ENCODE results near the gene NOSTRIN. TPM values are rescaled to one million over a fixed set of nuclear protein-coding genes. Genes with fewer than 3 reads are reported as not detected.

Gene NOSTRIN
- total and polyA plus RNA-seq, 4 donors, result 4.1 to 16.7 (median 8.5) TPM

DNA sequence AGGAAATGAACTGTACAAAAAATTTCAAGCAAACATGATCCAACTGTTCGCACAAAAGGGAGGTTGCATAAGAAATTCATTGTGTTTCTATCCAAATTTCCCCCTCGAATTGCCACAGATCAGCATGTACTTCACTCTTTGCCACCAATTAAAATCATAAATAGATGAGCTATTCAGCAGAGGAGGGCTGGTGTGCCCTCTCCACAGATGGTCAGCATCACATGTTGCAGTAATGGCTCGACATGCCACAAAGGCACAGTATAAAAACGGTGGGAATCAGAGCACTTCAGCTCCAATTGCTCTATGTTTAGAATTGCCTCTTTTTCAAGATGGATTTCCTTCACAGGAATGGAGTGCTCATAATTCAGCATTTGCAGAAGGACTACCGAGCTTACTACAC lies 98.6 kb downstream of the NOSTRIN start, which contains the start of gene G6PC2:
Gene G6PC2 (plus strand): TSS at position 289 of the 400 bp plus-strand sequence. CDS start 41 bp downstream, at position 330.
- Histone ChIP-seq H3K27ac (ENCODE audit: low read depth in 1 of 2, low read length in 2 of 2) (no peak within 1 kb of the TSS), H3K27me3 (ENCODE audit: control insufficient read depth in 4 of 4, insufficient read depth in 4 of 4, low read length in 3 of 4) (peaks cover 0 to 2% (median 0%) of the 10 kb centered on the region in 4 donors), H3K4me1 (ENCODE audit: control insufficient read depth in 4 of 4, insufficient read depth in 4 of 4, low read length in 3 of 4) (no peaks in the 10 kb centered on the region), H3K4me3 (ENCODE audit: low read depth in 1 of 3, low read length in 3 of 3) (no peak within 1 kb of the TSS), H3K36me3 (ENCODE audit: control insufficient read depth in 4 of 4, insufficient read depth in 3 of 4, low read depth in 1 of 4, low read length in 3 of 4) (no peaks in the 10 kb centered on the region), H3K9me3 (ENCODE audit: control insufficient read depth in 4 of 4, low read length in 3 of 4) (no peaks in the 10 kb centered on the region), H3K9ac (ENCODE audit: low read depth in 1 of 2, low read length in 2 of 2) (no peak within 1 kb of the TSS)
- DNase-seq (ENCODE audit: low spot score), result no peak
- TF ChIP-seq, protein P1, sequence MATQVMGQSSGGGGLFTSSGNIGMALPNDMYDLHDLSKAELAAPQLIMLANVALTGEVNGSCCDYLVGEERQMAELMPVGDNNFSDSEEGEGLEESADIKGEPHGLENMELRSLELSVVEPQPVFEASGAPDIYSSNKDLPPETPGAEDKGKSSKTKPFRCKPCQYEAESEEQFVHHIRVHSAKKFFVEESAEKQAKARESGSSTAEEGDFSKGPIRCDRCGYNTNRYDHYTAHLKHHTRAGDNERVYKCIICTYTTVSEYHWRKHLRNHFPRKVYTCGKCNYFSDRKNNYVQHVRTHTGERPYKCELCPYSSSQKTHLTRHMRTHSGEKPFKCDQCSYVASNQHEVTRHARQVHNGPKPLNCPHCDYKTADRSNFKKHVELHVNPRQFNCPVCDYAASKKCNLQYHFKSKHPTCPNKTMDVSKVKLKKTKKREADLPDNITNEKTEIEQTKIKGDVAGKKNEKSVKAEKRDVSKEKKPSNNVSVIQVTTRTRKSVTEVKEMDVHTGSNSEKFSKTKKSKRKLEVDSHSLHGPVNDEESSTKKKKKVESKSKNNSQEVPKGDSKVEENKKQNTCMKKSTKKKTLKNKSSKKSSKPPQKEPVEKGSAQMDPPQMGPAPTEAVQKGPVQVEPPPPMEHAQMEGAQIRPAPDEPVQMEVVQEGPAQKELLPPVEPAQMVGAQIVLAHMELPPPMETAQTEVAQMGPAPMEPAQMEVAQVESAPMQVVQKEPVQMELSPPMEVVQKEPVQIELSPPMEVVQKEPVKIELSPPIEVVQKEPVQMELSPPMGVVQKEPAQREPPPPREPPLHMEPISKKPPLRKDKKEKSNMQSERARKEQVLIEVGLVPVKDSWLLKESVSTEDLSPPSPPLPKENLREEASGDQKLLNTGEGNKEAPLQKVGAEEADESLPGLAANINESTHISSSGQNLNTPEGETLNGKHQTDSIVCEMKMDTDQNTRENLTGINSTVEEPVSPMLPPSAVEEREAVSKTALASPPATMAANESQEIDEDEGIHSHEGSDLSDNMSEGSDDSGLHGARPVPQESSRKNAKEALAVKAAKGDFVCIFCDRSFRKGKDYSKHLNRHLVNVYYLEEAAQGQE (IDR thresholded peaks at IDR 0.05), result no peak
- TF ChIP-seq JUND (IDR thresholded peaks at IDR 0.05), result no peak
- TF ChIP-seq HNF4G (IDR thresholded peaks at IDR 0.05), result no peak
- no peak for TF ChIP-seq HNF4A (conservative IDR thresholded peaks at IDR 0.05)
- TF ChIP-seq SP1 (IDR thresholded peaks at IDR 0.05), result no peak
- 84% methylated on average over 5 of the region's 5 CpGs for WGBS

DNA sequence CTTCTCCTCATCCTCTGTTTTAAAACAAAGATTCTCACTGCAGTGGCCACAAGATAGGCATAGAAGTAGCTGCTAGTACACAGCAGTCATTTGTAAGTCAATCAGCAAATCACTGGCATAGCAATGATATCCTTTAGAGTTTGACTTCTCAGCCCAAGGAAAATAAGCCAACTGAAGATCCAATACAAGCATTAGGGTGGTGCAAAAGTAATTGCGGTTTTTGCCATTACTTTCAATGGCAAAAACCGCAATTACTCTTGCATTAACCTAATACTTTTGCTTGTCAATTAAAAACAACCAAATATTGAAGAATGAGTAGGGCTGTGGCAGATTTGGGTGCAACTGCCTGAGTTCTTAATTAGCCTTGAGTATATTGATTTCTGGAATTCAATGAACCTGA lies 101.5 kb downstream of the NOSTRIN start:
- H3K4me1 ChIP-seq (ENCODE audit: control insufficient read depth in 4 of 4, insufficient read depth in 4 of 4, low read length in 3 of 4), result no peaks in the 10 kb centered on the region
- 92% methylated on average over 2 of the region's 2 CpGs for WGBS
- no peaks in the 10 kb centered on the region for H3K36me3 ChIP-seq (ENCODE audit: control insufficient read depth in 4 of 4, insufficient read depth in 3 of 4, low read depth in 1 of 4, low read length in 3 of 4)
- TF ChIP-seq GABPA (IDR thresholded peaks at IDR 0.05 in 1 of 2, conservative IDR thresholded peaks at IDR 0.05 in 1 of 2) (no peak), HNF4G (IDR thresholded peaks at IDR 0.05) (no peak)
- peaks cover 0 to 2% (median 0%) of the 10 kb centered on the region in 4 donors for H3K27me3 ChIP-seq (ENCODE audit: control insufficient read depth in 4 of 4, insufficient read depth in 4 of 4, low read length in 3 of 4)
- no peak overlapping the region for H3K27ac ChIP-seq (ENCODE audit: low read depth in 1 of 2, low read length in 2 of 2)
- no peak for DNase-seq (ENCODE audit: low spot score)
- H3K9me3 ChIP-seq (ENCODE audit: control insufficient read depth in 4 of 4, low read length in 3 of 4), result no peaks in the 10 kb centered on the region
- H3K9ac ChIP-seq (ENCODE audit: low read depth in 1 of 2, low read length in 2 of 2), result no peak overlapping the region
- H3K4me3 ChIP-seq (ENCODE audit: low read depth in 1 of 3, low read length in 3 of 3), result no peak overlapping the region

DNA sequence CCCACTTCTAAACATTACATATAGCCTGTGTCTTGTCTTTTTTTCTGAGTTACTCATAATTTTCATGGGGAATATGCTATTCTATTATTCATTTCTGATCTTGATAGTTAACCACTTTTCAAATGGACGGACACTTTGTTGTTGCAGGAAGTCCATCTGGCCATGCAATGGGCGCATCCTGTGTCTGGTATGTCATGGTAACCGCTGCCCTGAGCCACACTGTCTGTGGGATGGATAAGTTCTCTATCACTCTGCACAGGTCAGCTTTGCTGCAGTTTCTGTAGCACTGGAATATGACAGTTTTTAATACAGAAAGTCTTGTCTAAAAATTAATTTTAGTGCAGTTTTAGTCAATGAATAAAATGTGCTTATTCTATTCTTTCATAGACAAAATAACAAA lies 101.9 kb downstream of the NOSTRIN start:
- 91% methylated on average over 3 of the region's 3 CpGs for WGBS
- Histone ChIP-seq H3K27me3 (ENCODE audit: control insufficient read depth in 4 of 4, insufficient read depth in 4 of 4, low read length in 3 of 4) (peaks cover 0 to 2% (median 0%) of the 10 kb centered on the region in 4 donors), H3K4me1 (ENCODE audit: control insufficient read depth in 4 of 4, insufficient read depth in 4 of 4, low read length in 3 of 4) (no peaks in the 10 kb centered on the region), H3K4me3 (ENCODE audit: low read depth in 1 of 3, low read length in 3 of 3) (no peak overlapping the region), H3K9ac (ENCODE audit: low read depth in 1 of 2, low read length in 2 of 2) (no peak overlapping the region), H3K9me3 (ENCODE audit: control insufficient read depth in 4 of 4, low read length in 3 of 4) (no peaks in the 10 kb centered on the region), H3K36me3 (ENCODE audit: control insufficient read depth in 4 of 4, insufficient read depth in 3 of 4, low read depth in 1 of 4, low read length in 3 of 4) (no peaks in the 10 kb centered on the region), H3K27ac (ENCODE audit: low read depth in 1 of 2, low read length in 2 of 2) (no peak overlapping the region)
- DNase-seq (ENCODE audit: low spot score), result no peak
- TF ChIP-seq, protein P1 (IDR thresholded peaks at IDR 0.05), result no peak
- TF ChIP-seq JUND (IDR thresholded peaks at IDR 0.05) (no peak), HNF4G (IDR thresholded peaks at IDR 0.05) (no peak)
- TF ChIP-seq, protein P2, sequence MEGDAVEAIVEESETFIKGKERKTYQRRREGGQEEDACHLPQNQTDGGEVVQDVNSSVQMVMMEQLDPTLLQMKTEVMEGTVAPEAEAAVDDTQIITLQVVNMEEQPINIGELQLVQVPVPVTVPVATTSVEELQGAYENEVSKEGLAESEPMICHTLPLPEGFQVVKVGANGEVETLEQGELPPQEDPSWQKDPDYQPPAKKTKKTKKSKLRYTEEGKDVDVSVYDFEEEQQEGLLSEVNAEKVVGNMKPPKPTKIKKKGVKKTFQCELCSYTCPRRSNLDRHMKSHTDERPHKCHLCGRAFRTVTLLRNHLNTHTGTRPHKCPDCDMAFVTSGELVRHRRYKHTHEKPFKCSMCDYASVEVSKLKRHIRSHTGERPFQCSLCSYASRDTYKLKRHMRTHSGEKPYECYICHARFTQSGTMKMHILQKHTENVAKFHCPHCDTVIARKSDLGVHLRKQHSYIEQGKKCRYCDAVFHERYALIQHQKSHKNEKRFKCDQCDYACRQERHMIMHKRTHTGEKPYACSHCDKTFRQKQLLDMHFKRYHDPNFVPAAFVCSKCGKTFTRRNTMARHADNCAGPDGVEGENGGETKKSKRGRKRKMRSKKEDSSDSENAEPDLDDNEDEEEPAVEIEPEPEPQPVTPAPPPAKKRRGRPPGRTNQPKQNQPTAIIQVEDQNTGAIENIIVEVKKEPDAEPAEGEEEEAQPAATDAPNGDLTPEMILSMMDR (IDR thresholded peaks at IDR 0.05; ENCODE audit: low read depth, low read length, missing input control), result no peak
- TF ChIP-seq, protein P3, sequence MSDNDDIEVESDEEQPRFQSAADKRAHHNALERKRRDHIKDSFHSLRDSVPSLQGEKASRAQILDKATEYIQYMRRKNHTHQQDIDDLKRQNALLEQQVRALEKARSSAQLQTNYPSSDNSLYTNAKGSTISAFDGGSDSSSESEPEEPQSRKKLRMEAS (IDR thresholded peaks at IDR 0.05), result no peak

Measured in liver (tissue), 9 donors.